HepG2 (cell line): ENCODE measurements around the gene IL32. TPM values are rescaled to one million over a fixed set of nuclear protein-coding genes. Genes with fewer than 3 reads are reported as not detected.

Experiments used
- ADNP ChIP-seq: sonication (generic); formaldehyde crosslinking; IDR thresholded peaks from 2 replicates; pipeline ENCODE4 v1.4.0; 2020; ENCODE audit warnings: missing genetic modification reagents
- AKAP8 ChIP-seq: sonication (generic); formaldehyde crosslinking; IDR thresholded peaks from 2 replicates; pipeline ENCODE4 v1.5.1; 2020; ENCODE audit warnings: mild to moderate bottlenecking, missing genetic modification reagents
- DPF2 ChIP-seq: sonication (generic); formaldehyde crosslinking; IDR thresholded peaks from 2 replicates; pipeline ENCODE4 v1.4.0; 2020; ENCODE audit warnings: mild to moderate bottlenecking, low read depth, missing genetic modification reagents, borderline replicate concordance
- MAFG ChIP-seq: sonication (generic); formaldehyde crosslinking; IDR thresholded peaks from 2 replicates; pipeline ENCODE4 v1.5.1; 2020; ENCODE audit warnings: mild to moderate bottlenecking, missing genetic modification reagents
- MED1 ChIP-seq: sonication (generic); formaldehyde crosslinking; IDR thresholded peaks from 2 replicates; pipeline ENCODE4 v1.4.0; 2020; ENCODE audit warnings: missing genetic modification reagents
- MZF1 ChIP-seq: sonication (generic); formaldehyde crosslinking; IDR thresholded peaks from 2 replicates; pipeline ENCODE4 v1.8.1; 2023; ENCODE audit warnings: mild to moderate bottlenecking, missing genetic modification reagents, borderline replicate concordance
- PTBP1 ChIP-seq: fragments of 200-400 bp; formaldehyde crosslinking; IDR thresholded peaks from 2 replicates; pipeline ENCODE4 v1.6.1; 2018; ENCODE audit warnings: low read length, low read depth; ENCODE audit not compliant: poor library complexity, severe bottlenecking
- RFX1 ChIP-seq: fragments of 450-650 bp; IDR thresholded peaks from 2 replicates; pipeline ENCODE4 v1.6.1; 2017
- RFXAP ChIP-seq: sonication (generic); formaldehyde crosslinking; IDR thresholded peaks from 2 replicates; pipeline ENCODE4 v1.4.0; 2020; ENCODE audit warnings: missing genetic modification reagents, borderline replicate concordance
- ZFP36 ChIP-seq: fragments of 150-350 bp; IDR thresholded peaks from 2 replicates; pipeline ENCODE4 v1.6.1; 2018; ENCODE audit warnings: borderline replicate concordance, low read length, low read depth; ENCODE audit not compliant: partially characterized antibody
- ZFP37 ChIP-seq: sonication (generic); formaldehyde crosslinking; IDR thresholded peaks from 2 replicates; pipeline ENCODE4 v1.4.0; 2020; ENCODE audit warnings: missing genetic modification reagents, borderline replicate concordance
- ZMYM3 ChIP-seq: sonication (generic); formaldehyde crosslinking; IDR thresholded peaks from 2 replicates; pipeline ENCODE4 v1.5.1; 2020; ENCODE audit warnings: mild to moderate bottlenecking, missing genetic modification reagents
- ZNF674 ChIP-seq: sonication (generic); formaldehyde crosslinking; IDR thresholded peaks from 2 replicates; pipeline ENCODE4 v1.5.0; 2020; ENCODE audit warnings: low read depth, mild to moderate bottlenecking, missing genetic modification reagents
- ZNF761 ChIP-seq: sonication (generic); formaldehyde crosslinking; conservative IDR thresholded peaks from 2 replicates; pipeline ENCODE4 v1.4.0; 2020; ENCODE audit warnings: mild to moderate bottlenecking, missing genetic modification reagents
- ZNF790 ChIP-seq: sonication (generic); formaldehyde crosslinking; IDR thresholded peaks from 2 replicates; pipeline ENCODE4 v1.8.0; 2022; ENCODE audit warnings: missing genetic modification reagents, mild to moderate bottlenecking, borderline replicate concordance
- polyA plus RNA-seq, 8 experiments: library from polyadenylated mRNA; depleted of rRNA in 3 of 8; stranded (reverse) in 7 of 8; unstranded in 1 of 8; fragments of >200 nt; fragmentation: Illumina TruSeq in 4 of 8; extraction: Trizol in 4 of 8; gene quantifications; 2 replicates each; pipeline versions ENCODE4 v1.2.1 to v1.2.3, GENCODE V29; 2011 to 2016; ENCODE audit warnings: low read depth in 4 of 8, missing spikeins in 1 of 8, mixed read lengths in 1 of 8; ENCODE audit not compliant: insufficient read depth in 1 of 8
- total RNA-seq, 5 experiments: library from RNA; depleted of rRNA; stranded (reverse); fragments of >200 nt; fragmentation: Illumina TruSeq; extraction: Trizol; gene quantifications; 2 replicates each; pipeline ENCODE4 v1.2.3, GENCODE V29; 2016; ENCODE audit warnings: low read depth in 1 of 5
- TF ChIP-seq, protein P1 (sequence below): sonication (generic); formaldehyde crosslinking; IDR thresholded peaks from 2 replicates; pipeline ENCODE4 v1.4.0; 2020; ENCODE audit warnings: mild to moderate bottlenecking, missing genetic modification reagents
- TF ChIP-seq, protein P2 (sequence below): IDR thresholded peaks from 2 replicates; pipeline ENCODE4 v1.6.1; 2016; ENCODE audit warnings: missing genetic modification reagents, missing compliant biosample characterization
- TF ChIP-seq, protein P3 (sequence below): sonication (generic); formaldehyde crosslinking; IDR thresholded peaks from 2 replicates; pipeline ENCODE4 v1.4.0; 2020; ENCODE audit warnings: mild to moderate bottlenecking, missing genetic modification reagents

The IL32 gene
- total and polyA plus RNA-seq, 2 of the 13 experiments (the other 11 are each of a cell fraction or from before 2014, with no cell fraction given), result 115 to 165 TPM

- TF ChIP-seq, protein P1, sequence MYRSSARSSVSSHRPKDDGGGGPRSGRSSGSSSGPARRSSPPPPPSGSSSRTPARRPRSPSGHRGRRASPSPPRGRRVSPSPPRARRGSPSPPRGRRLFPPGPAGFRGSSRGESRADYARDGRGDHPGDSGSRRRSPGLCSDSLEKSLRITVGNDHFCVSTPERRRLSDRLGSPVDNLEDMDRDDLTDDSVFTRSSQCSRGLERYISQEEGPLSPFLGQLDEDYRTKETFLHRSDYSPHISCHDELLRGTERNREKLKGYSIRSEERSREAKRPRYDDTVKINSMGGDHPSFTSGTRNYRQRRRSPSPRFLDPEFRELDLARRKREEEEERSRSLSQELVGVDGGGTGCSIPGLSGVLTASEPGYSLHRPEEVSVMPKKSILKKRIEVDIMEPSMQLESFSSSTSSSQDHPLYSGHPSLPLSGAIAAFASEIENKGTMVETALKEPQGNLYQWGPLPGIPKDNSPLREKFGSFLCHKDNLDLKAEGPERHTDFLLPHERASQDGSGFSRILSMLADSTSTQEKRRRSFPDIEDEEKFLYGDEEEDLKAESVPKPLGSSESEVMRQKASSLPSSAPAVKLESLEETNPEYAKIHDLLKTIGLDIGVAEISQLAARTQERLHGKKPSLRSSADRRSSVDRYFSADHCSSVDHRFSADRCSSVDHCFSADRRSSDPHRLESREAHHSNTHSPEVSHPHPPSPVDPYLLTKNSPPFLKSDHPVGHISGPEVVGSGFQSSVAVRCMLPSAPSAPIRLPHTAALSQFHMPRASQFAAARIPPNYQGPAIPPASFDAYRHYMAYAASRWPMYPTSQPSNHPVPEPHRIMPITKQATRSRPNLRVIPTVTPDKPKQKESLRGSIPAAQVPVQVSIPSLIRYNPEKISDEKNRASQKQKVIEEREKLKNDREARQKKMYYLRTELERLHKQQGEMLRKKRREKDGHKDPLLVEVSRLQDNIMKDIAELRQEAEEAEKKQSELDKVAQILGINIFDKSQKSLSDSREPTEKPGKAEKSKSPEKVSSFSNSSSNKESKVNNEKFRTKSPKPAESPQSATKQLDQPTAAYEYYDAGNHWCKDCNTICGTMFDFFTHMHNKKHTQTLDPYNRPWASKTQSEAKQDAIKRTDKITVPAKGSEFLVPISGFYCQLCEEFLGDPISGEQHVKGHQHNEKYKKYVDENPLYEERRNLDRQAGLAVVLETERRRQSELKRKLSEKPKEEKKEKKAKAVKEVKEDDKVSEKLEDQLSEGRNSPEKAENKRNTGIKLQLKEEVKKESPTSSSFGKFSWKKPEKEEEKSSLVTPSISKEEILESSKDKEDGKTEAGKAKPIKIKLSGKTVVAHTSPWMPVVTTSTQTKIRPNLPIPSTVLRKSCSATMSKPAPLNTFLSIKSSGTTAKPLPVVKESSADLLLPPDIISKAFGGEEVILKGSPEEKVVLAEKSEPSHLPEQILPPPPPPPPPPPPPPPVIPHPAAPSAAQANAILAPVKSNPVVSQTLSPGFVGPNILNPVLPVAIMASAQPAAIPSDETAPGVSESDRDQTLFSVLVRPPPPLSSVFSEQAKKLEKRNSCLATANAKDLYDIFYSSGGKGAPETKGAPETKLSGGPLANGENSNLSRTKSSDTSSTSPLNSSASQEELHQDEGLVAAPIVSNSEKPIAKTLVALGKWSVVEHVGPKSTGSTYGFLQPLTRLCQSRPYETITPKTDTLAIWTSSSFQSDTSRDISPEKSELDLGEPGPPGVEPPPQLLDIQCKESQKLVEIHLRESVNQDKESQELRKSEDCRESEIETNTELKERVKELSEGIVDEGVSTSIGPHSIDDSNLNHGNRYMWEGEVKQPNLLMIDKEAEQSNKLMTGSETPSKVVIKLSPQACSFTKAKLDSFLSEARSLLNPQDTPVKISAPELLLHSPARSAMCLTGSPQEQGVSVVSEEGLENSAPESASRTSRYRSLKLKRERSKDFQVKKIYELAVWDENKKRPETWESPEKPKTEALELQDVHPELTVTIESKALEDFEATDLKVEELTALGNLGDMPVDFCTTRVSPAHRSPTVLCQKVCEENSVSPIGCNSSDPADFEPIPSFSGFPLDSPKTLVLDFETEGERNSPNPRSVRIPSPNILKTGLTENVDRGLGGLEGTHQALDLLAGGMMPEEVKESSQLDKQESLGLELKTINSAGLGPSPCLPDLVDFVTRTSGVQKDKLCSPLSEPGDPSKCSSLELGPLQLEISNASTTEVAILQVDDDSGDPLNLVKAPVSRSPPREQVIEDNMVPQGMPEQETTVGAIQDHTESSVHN (CRISPR knock-in tag), result no peak
- no peak for TF ChIP-seq ZNF674
- no peak for TF ChIP-seq MAFG (CRISPR knock-in tag)
- no peak; the same call in 1 of the 2 replicates for TF ChIP-seq AKAP8 (CRISPR knock-in tag)
- peak; percentile 92 for TF ChIP-seq MED1 (CRISPR knock-in tag)
- no peak for TF ChIP-seq DPF2 (CRISPR knock-in tag)
- TF ChIP-seq ADNP (CRISPR knock-in tag), result no peak
- TF ChIP-seq RFXAP (CRISPR knock-in tag), result no peak
- TF ChIP-seq ZNF790, result no peak
- TF ChIP-seq PTBP1, result no peak
- TF ChIP-seq, protein P2, sequence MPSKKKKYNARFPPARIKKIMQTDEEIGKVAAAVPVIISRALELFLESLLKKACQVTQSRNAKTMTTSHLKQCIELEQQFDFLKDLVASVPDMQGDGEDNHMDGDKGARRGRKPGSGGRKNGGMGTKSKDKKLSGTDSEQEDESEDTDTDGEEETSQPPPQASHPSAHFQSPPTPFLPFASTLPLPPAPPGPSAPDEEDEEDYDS (CRISPR knock-in tag), result peak; percentile 93
- TF ChIP-seq ZFP36, result no peak
- TF ChIP-seq ZNF761 (CRISPR knock-in tag), result 0 out of 2 replicates have a peak, but pooled peaks have one; percentile 20
- no peak for TF ChIP-seq RFX1
- TF ChIP-seq, protein P3, sequence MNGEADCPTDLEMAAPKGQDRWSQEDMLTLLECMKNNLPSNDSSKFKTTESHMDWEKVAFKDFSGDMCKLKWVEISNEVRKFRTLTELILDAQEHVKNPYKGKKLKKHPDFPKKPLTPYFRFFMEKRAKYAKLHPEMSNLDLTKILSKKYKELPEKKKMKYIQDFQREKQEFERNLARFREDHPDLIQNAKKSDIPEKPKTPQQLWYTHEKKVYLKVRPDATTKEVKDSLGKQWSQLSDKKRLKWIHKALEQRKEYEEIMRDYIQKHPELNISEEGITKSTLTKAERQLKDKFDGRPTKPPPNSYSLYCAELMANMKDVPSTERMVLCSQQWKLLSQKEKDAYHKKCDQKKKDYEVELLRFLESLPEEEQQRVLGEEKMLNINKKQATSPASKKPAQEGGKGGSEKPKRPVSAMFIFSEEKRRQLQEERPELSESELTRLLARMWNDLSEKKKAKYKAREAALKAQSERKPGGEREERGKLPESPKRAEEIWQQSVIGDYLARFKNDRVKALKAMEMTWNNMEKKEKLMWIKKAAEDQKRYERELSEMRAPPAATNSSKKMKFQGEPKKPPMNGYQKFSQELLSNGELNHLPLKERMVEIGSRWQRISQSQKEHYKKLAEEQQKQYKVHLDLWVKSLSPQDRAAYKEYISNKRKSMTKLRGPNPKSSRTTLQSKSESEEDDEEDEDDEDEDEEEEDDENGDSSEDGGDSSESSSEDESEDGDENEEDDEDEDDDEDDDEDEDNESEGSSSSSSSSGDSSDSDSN (CRISPR knock-in tag), result 0 out of 2 replicates have a peak, but pooled peaks have one; percentile 12
- TF ChIP-seq ZFP37, result no peak
- peak; percentile 52; the same call in 1 of the 2 replicates for TF ChIP-seq ZMYM3
- no peak for TF ChIP-seq MZF1 (CRISPR knock-in tag)
These were observed at the start of gene IL32 (continued) for GRCh38 chr16:3065069-3065741.
